ENCODE results near the gene CORO2A. TPM values are rescaled to one million over a fixed set of nuclear protein-coding genes. Genes with fewer than 3 reads are reported as not detected.

The CORO2A gene
- total and polyA plus RNA-seq, 7 donors = 0.09 to 0.30 (median 0.12) TPM

- Histone ChIP-seq H3K4me3 (no peak overlapping the region), H3K27ac (no peak overlapping the region), H3K36me3 (ENCODE audit: insufficient read depth in 1 of 2, low read depth in 1 of 2) (no peaks in the 10 kb centered on the region), H3K4me1 (peaks cover 4% of the 10 kb centered on the region), H3K9me3 (no peaks in the 10 kb centered on the region), H3K27me3 (ENCODE audit: insufficient read depth in 3 of 3, low read length in 2 of 3) (peaks cover 0 to 4% (median 0%) of the 10 kb centered on the region in 3 donors)
- intact Hi-C loops (cut with DNase I) = no loop called here
- TF ChIP-seq CTCF (IDR thresholded peaks at IDR 0.05) = no peak
- DNase-seq (peak in 1 of 2 donors; percentile 2), ATAC-seq (no peak)
- WGBS, 3 donors = 69 to 77% (median 76%) methylated on average over 6 of the region's 6 CpGs
These were observed 3.0 kb downstream of the CORO2A start for GRCh38 chr9:98189412-98189811.

GRCh38 chr9:98187926-98188325 is 4.5 kb downstream of the CORO2A start:
- WGBS, 3 donors = 86 to 89% (median 87%) methylated on average over 5 of the region's 5 CpGs

GRCh38 chr9:98186236-98186635 is 6.2 kb downstream of the CORO2A start:
- Histone ChIP-seq H3K27ac (no peak overlapping the region), H3K27me3 (ENCODE audit: insufficient read depth in 3 of 3, low read length in 2 of 3) (no peaks in the 10 kb centered on the region), H3K9me3 (no peaks in the 10 kb centered on the region), H3K4me3 (no peak overlapping the region), H3K36me3 (ENCODE audit: insufficient read depth in 1 of 2, low read depth in 1 of 2) (no peaks in the 10 kb centered on the region), H3K4me1 (no peaks in the 10 kb centered on the region)
- WGBS, 3 donors = 35 to 100% (median 41%) methylated on average over 1 of the region's 1 CpG
- intact Hi-C loops (cut with DNase I) = no loop called here
- ATAC-seq (no peak), DNase-seq (no peak)
- no peak for TF ChIP-seq CTCF (IDR thresholded peaks at IDR 0.05)

More at GRCh38 chr9:98187926-98188325, 4.5 kb downstream of the CORO2A start:
- no peak for TF ChIP-seq CTCF (IDR thresholded peaks at IDR 0.05)
- no peak overlapping the region for H3K4me3 ChIP-seq
- peaks cover 4% of the 10 kb centered on the region for H3K4me1 ChIP-seq
- no peaks in the 10 kb centered on the region for H3K9me3 ChIP-seq
- DNase-seq = peak in 1 of 2 donors; percentile 7
- intact Hi-C loops (cut with DNase I) = no loop called here
- no peak for ATAC-seq
- H3K27me3 ChIP-seq (ENCODE audit: insufficient read depth in 3 of 3, low read length in 2 of 3) = peaks cover 0 to 4% (median 0%) of the 10 kb centered on the region in 3 donors
- no peak overlapping the region for H3K27ac ChIP-seq
- no peaks in the 10 kb centered on the region for H3K36me3 ChIP-seq (ENCODE audit: insufficient read depth in 1 of 2, low read depth in 1 of 2)

- 48 to 72% (median 51%) methylated on average over 6 of the region's 6 CpGs for WGBS, 3 donors
- H3K9me3 ChIP-seq = no peaks in the 10 kb centered on the region
- intact Hi-C loops (cut with DNase I) = no loop called here
- no peaks in the 10 kb centered on the region for H3K27me3 ChIP-seq (ENCODE audit: insufficient read depth in 3 of 3, low read length in 2 of 3)
- no peak overlapping the region for H3K27ac ChIP-seq
- no peak for TF ChIP-seq CTCF (IDR thresholded peaks at IDR 0.05)
- no peak overlapping the region for H3K4me3 ChIP-seq
- H3K4me1 ChIP-seq = no peaks in the 10 kb centered on the region
- H3K36me3 ChIP-seq (ENCODE audit: insufficient read depth in 1 of 2, low read depth in 1 of 2) = no peaks in the 10 kb centered on the region
- DNase-seq (peak in 1 of 2 donors; percentile 37), ATAC-seq (no peak)
These were observed 6.7 kb downstream of the CORO2A start for GRCh38 chr9:98185611-98186171.

GRCh38 chr9:98185021-98185567 is 7.3 kb downstream of the CORO2A start:
- no peak for ATAC-seq
- Histone ChIP-seq H3K9me3 (no peaks in the 10 kb centered on the region), H3K27ac (no peak overlapping the region)

More at GRCh38 chr9:98185021-98185567, 7.3 kb downstream of the CORO2A start:
- peak in 1 of 2 donors; percentile 38 for DNase-seq
- H3K27me3 ChIP-seq (ENCODE audit: insufficient read depth in 3 of 3, low read length in 2 of 3) = no peaks in the 10 kb centered on the region
- intact Hi-C loops (cut with DNase I) = no loop called here
- no peak overlapping the region for H3K4me3 ChIP-seq
- no peaks in the 10 kb centered on the region for H3K36me3 ChIP-seq (ENCODE audit: insufficient read depth in 1 of 2, low read depth in 1 of 2)
- WGBS, 3 donors = 83 to 89% (median 88%) methylated on average over 6 of the region's 6 CpGs
- no peak for TF ChIP-seq CTCF (IDR thresholded peaks at IDR 0.05)
- H3K4me1 ChIP-seq = no peaks in the 10 kb centered on the region
